HUDEP-2 (cell line): Measurements from ENCODE around the gene METAP1.

Experiments
- DNase-seq, 76 experiments: peaks; one replicate each; lab custom pipeline; 2025; ENCODE audit not compliant: unreplicated experiment in 76 of 76; lab: John Stamatoyannopoulos, UW

Gene METAP1

DNA sequence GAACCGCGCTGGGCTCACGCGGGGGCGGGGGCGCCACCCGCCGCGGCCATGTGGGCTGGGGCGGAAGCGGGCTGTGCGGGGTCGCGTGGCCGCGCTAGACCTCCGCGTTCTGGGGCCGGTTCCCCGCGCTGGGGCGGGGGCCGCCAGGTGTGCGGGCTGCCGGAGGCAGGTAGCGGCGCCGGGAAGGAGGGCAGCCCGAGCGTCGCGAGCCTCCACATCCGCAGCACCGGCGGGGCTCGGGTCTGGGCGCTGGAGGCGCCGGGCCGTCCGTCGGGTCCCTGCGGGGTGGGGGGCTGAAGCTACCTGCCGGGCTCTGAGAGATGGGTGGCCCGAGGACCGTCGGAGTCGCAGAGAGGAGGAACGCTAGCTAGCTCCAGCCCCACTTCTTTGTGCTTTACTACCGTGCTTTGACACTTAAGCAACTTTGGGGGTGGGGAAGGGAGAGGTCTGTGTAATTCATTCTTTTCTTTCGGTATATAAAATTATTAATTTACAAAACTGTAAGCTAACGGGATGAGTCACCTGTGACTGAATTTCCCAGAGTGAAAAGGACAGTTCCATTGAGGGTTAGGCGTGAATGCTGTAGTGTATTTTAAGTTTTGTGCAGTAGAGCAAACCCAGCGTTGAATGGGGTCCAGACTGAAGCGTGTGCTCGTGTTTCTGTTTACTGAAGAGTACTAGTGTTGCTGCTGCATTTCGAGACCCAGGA is 689 bp downstream of the METAP1 start:
- peak in 12 of 76 experiments; percentile 2 to 34 (median 12) for DNase-seq

DNA sequence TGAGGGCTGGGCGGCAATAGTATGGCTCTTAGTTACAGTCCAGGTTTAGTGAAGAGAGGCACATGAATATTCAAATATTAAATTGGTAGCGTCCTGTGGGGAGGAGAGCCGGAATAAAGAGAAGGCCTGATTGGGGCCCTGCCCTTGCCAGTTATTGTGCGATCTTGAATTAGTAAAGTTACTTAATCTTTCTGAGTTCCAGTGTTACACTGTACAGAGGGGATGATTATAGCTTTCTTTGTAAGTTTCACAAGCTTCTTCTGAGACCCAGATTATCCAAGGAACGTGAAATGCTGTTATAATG is 1.2 kb downstream of the METAP1 start:
- peak in 15 of 76 experiments; percentile 1 to 32 (median 9) for DNase-seq

DNA sequence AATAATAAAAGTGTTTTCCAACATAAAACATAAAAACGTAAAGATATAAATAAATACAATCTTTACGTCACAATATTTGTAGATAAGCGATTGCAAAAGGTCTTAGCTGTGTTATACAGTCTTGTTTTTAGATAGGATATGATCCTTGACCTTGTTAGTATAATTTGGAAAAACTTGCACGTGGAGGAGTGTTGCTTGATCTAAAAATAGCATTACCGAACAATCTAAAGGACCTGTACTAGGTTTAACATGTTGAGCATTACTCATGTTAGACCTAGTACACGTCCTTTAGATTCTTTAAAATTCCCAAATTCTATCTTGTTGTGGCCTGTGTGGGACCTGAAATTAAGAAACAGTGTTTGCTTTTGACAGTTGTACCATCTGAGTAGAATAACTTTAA is 1.6 kb downstream of the METAP1 start:
- DNase-seq: no peak

DNA sequence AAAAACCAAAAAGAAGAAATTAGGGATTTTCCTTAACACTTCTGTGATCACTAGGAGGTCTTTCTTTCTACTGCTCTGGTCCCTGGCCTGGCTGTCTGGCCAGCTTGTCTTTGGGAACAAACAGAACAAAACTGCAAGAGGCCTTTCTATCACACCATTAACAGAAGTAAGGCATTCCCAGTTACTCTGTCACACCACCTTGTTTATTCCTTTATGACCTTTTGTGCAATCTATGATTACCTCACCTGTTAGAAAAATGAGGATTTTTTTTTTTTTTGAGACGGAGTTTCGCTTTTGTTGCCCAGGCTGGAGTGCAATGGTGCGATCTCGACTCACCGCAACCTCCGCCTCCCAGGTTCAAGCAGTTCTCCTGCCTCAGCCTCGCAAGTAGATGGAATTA is 3.0 kb downstream of the METAP1 start:
- DNase-seq: no peak

DNA sequence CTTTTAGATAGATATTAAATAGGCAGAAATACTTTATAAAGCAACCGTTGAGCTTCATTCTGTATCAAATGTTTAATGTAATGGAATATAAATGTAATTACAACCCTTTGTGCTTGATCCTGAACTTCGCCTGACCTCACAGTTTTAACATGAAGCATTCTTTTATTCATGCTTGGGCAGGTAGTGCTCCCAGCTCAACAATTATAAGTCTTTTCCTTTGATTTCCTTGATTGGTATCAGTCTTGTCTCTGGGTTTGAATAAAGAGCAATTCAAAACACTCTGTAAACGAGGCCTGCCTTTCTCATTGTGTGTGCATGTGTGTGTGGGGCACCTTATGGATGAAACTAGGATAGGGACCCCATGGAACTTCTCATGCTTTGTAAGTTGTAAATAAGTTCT is 6.8 kb downstream of the METAP1 start:
- no peak for DNase-seq

DNA sequence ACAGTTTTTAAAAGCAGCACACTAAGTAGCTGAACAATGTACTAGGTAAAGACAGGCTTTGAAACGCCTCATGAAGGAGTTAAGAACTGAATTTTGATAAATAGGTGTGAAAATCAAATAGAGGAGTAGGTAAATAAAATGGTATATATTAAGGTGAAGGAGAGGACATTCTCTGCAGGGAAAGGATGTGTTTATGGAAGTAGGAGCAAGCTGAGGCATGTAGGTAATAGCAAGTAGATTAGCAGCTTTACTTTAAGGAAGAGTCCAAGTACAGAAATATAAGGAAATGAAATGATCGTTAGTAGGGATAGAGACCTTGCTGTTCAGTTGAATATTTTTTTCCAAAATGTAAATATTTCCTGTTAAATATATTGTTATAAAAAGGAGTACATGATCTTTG is 12.5 kb downstream of the METAP1 start:
- no peak for DNase-seq

DNA sequence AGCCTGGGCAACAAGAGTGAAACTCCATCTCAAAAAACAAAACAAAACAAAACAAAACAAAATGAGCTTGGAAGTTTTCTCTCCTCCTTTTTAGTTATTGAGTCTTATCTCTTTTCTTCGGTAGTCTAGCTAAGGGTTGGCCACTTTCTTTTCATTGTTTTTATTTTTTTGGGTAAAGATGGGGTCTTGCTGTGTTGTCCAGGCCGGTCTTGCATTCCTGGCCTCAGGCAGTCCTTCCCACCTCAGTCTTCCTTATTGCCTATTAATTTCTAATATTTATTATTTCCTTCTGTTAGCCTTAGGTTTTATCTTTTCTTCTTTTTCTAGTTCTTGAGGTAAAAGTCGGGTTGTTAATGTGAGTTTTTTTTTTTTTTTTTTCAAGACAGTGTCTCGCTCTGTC is 16.4 kb downstream of the METAP1 start:
- DNase-seq: no peak

DNA sequence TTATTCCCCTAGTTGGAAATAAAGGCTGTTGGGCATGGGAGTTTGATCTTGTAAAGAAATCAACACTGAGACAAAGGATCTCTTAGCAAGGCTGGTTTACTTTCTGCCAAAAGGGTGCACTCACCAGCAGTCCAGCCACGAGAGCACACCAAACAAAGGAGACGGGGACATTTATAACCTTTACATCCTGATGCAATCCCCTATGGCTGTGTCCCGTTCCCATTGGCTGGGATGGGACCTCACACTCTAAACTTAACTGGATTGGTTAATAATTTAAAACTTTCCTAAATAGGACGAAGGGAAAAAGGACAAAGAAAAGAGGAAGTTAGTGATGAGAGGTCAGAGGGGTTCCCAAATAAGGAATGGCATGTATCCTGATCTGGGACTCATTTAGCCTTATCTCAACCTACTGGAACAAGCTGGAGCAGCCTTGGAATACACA is 17.9 kb downstream of the METAP1 start:
- DNase-seq: no peak

DNA sequence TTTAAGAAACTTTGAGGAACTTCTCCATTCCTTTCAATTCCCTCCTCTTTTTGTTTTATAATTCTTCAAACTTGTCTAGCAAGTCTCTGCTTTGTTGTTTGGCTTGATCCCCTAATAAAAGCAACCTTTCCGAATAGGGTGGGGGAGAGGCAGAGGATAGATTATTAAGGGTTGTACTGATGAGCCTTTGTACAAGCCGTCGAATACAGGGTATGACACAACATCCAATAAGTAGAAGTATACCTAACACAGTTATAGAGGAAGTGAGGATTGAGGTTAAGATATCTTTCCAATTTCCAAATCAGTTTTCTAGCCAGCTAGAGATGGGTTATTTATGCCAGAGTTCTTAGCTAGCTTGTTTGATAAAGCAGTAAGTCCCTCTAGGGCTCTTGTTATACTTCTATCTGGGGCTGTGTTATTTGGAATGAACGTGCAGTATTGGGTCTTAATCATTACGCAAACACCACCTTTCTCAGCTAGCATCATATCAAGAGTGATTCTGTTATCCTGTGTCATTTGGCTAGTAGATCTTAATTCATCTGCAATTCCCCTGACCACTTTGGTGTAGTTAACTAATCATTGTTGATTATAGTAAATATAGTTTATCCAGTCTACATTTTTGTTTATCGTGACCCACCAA is 18.5 kb downstream of the METAP1 start:
- no peak for DNase-seq

DNA sequence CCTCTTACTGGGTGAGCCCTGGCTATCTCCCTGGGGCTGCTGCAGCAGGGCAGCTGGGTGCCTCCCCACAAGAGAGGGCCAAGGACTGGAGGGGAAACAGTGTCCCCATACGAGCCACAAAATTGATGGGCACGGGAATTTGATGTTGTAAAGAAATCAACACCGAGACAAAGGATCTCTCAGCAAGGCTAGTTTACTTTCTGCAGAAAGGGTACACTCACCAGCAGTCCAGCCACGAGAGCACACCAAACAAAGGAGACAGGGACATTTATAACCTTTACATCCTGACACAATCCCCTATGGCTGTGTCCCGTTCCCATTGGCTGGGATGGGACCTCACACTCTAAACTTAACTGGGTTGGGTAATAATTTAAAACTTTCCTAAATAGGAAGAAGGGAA is 25.9 kb downstream of the METAP1 start:
- DNase-seq: no peak

DNA sequence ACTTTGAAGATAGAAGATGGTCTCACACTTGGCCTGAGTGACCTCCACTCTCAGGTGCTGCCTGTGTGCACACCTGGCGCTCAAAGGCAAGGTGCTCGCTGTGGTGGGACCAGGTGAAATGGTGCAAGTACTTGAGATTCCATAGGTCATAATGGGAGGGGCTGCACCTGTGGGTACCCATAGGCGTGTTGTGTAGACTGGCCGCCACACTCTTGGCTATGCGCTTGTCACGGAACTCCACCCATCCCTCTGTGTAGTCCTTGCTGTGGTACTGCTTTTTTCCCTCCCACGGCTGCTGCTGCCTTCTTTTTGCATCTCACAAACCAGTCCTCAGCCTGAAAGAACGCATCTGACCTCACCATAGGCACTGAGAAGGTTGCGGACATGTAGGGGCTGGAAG is 27.0 kb downstream of the METAP1 start:
- DNase-seq: no peak

DNA sequence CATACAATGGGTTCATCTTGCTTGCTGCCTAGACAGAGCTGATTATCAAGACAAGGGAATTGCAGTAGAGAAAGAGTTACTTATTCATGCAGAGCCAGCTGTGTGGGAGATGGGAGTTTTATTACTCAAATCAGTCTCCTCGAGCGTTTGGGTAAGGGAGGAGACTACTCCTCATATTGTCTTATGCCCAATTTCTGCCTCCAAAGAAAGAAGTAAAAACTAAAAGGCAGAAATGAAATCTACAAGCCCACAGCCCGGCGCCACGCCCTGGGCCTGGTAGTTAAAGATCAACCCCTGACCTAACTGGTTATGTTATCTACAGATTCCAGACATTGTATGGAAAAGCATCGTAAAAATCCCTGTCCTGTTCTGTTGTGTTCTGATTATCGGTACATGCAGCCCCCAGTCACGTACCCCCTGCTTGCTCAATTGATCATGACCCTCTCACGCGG is 28.3 kb downstream of the METAP1 start:
- DNase-seq: peak in 72 of 76 experiments; percentile 12 to 82 (median 51)

DNA sequence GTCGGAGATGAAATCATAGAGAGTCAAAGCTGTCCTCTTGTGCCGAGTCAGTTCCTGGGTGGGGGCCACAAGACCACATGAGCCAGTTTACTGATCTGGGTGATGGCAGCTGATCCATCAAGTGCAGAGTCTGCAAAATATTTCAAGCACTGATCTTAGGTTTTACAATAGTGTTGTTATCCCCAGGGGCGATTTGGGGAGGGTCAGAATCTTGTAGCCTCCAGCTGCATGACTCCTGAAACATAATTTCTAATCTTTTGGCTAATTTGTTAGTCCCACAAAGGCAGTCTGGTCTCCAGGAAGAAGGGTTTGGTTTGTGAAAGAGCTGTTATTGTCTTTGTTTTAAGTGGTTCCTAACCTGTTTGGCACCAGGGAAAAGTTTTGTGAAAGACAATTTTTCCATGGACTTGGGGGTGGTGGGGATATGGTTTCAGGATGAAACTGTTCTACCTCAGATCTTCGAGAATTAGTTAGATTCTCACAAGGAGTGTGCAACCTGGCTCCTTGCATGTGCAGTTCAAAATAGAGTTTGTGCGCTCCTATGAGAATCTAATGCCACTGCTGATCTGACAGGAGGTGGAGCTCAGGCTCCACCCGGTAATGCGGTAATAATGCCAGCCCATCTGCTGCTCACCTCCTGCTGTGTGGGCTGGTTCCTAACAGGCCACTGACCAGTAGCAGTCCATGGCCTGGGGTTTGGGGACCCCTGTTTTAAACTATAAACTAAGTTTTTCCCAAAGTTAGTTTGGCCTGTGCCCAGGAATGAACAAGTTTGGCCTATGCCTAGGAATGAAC is 29.2 kb downstream of the METAP1 start:
- DNase-seq: peak in 46 of 76 experiments; percentile 1 to 64 (median 20)

DNA sequence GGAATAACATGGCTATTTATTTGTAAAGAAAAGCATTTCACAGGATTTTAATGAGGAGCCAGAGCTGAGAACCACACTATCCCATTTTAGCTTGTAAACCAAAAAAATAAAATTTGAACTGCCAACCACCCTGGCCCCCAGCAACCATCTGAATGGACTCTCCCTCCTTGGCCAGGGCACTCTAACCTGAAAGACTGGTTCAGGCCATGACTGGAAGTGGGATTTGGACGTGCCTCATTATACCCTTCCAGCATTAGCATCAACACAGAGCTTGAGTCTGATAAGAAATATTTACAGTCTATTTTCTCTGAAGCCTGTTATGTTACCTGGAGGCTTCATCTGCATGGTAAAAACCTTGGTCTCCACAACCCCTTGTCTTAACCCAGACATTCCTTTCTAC is 30.0 kb downstream of the METAP1 start:
- no peak for DNase-seq

DNA sequence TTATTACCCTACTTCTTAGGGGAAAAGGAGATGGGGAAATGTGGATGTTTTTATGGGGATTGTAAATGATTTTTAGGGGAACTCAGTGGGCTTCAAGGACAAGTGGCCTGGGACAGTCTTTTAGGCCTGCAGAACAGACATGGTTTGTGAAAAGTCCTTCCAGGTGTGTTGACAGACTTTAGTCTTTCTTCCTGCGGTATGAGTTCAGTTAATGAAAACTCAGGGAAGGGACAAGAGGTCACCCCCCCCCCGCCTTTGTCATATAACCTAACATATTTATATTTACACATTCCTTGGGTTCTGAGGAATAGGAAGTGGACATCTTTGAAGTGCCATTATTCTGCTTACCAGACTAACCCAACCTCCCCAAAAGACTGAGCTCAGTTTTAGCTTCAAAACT is 31.8 kb downstream of the METAP1 start:
- no peak for DNase-seq

DNA sequence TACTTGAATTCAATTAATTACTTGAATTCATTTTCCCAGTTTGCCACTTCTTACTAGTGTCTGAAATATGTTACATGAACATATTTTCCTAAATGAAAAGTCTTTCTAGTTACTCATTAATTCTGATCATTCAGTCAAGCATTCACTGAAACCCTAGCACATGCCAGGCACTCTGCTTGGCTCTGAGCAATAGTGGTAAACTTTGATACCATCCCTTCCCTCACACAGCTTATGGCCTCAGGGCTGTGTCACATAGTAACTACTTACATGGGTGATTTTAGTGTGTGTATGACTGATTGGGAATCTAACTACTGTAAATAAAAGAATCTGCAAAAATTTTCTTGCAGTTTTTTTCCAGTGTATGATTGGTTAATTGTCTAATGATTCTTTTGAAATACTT is 32.7 kb downstream of the METAP1 start:
- peak in 2 of 76 experiments; percentile 0 to 6 for DNase-seq

DNA sequence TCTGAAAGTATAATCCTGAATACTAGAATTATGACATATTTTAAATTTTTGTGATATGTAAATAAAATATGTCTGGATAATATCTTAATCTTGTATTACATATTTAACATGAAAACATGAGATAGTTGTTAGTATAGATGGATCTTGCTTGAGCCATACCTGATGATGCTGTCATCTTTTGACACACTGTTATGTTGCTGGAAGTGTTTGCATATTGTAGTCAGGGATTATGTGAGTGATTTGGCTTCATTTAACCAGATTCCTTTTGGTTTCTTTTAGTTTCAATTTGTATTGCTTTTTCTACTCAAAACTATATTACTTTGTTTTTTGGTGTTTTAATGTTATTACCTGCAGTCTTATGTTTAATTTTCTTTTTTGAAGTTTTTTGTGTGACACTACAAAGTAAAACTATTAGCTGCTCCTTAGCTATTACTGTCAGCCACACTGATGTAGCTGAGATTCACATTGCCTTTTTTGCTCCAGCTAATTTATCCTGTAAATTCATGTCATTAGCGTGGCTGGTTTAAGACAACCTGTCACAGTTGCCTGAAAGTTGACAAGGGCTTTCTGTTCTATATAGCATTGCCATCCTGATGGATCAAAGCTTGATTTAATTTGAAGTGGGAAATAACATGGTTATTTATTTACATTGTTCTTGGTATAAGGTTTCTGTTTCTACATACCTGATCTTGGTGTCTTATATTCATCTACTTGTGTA is 33.7 kb downstream of the METAP1 start:
- no peak for DNase-seq

DNA sequence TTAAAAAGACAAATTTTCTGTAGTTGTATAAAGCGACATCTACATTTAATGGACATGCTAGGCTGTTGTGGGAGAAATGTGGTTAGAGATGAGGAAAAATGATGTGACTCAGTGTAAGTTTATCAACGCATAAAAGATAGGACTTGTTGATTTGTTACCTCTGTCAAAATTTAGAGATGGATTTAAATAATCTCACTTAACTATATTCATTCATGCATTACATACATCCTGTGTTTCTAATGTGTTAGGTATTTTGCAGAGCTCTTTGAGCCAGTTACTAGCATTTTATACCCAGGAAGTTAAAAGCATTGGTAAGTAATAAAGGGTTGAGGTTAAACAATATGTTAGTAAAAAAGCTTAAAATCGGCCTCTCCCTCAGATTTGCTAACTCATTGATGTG is 34.3 kb downstream of the METAP1 start:
- DNase-seq: no peak

DNA sequence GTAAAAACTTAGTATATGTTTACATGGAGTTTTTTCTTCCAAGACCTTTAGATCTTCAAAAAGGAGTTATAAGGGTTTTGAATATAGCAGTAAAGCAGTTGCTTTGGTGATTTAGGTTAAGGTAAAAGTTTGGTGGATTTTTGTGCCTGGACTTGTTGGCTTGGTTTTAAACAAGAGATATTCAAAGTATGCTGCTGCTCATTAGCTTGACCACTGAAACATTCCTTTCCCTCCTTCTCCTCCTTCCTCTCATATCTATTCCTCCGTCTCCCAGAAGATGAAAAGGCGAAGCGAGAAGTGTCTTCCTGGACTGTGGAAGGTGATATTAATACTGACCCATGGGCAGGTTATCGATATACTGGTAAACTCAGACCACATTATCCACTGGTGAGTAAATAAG is 38.4 kb downstream of the METAP1 start:
- DNase-seq: no peak

DNA sequence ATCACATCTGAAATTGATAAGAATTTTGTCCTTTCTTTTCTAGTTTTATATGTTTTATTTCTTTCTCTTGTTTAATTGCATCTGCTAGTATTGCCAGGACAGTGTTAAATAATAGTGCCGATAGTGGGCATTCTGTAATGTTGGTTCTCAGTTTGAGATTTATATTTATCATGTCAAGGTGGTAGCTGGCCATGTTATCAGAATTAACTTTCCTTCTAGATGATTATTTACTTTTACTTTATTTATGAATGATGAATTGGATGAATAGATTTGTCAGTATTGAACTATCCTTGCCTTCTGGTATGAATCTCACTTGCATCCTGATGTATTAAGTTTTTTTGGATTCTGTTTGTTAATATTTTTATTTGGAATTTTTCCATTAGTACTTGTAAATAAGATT is 42.7 kb downstream of the METAP1 start:
- no peak for DNase-seq

DNA sequence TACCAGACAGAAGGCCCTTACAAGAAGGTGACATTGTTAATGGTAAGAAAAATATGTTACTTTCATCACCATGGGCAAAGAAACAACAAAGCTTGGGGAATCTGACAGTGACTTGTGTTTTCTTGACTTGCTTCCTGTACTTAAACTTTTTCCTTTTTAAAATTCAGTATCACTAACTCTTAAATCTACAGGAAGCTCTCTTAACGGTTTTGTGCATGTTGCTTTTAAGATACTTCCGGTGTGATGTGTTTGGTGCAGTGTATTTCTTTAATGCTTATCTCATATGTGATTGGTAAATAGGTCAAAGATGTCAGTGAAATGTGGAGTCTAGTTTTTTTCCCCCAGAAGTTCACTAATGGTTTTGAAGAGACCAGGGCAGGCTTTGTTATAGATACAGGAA is 47.8 kb downstream of the METAP1 start:
- DNase-seq: no peak
